T-helper 22 cell (primary cell): Measurements from ENCODE around the gene PTPRT.

Experiments used
- DNase-seq: peaks from one replicate; pipeline ENCODE4 v3.0.0-alpha.2; 2020; ENCODE audit warnings: low read depth

PTPRT gene

DNA sequence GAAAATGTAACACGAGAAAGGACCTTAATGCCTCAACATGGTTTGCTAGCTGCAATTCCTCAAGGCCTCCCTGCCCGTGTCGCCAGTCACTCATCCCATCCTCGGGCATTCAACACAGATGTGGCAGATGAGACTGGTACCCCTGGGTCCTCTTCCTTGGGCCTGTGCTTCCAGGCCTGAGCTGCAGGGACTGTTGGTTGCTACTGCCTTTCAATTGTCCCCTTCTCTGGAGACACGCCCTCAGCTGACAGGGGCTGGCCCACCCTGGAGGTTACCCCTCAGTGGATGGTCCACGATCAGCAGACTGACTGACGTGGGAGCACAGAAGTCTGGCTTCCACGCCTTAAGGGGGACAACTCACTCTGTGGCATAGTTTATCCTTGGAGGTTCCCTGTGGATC is 1076.5 kb downstream of the PTPRT start:
- no peak for DNase-seq

DNA sequence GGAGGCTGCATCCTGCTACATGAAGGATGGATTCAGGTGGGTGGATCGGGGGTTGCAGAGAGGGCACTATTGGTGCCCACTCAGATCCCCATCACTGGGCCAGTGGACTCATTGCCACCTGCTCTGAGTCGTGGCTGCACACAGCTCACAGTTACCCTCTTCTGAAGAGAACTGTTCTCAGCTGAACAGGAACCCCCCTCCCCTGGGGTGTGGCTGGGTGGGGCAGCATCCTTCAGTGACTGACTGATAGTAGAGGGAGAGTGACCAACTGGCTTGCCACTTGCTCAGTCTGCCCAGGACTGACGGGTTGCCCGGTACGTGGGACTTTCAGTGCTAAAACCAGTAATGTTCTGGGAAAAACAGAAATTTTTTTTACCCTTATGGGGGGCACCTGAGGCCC is 1077.5 kb downstream of the PTPRT start:
- no peak for DNase-seq

DNA sequence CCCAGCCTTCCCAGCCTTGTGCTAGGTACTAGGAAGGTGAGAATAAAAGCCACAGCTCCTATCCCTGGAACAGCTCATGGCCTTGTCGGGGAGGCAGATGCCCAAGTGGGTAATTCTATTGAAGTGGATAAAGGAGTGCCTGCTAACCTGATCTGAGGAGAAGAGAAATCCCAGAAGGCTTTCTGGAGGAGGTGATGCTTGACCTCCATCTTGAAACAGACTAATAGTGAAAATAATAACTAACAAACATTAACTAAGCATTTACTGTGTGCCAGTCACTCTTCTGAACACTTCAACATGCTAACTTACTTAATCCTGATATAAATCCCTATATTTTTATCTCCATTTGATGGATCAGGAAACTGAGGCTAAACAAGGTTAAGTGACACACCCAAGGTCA is 1078.4 kb downstream of the PTPRT start:
- DNase-seq, result no peak

DNA sequence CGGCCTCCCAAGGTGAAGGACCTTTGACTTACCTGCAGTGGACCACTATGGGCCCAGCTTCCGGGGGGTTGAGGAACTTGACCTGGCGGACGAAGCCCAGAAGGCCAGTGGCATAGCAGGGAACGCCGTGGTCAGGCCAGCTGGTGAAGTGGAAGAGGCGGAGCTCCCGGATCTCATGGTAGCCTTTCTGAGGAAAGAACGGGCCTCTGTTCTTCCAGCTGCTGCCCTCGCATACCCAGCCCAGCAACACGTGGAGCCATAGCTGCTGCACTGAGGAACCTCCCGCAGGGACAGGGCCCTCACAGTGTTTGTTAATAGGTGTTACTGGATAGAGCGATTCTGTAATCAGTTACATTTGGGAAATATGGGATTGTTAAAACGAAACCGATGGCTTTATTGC is 1079.4 kb downstream of the PTPRT start:
- DNase-seq, result no peak

DNA sequence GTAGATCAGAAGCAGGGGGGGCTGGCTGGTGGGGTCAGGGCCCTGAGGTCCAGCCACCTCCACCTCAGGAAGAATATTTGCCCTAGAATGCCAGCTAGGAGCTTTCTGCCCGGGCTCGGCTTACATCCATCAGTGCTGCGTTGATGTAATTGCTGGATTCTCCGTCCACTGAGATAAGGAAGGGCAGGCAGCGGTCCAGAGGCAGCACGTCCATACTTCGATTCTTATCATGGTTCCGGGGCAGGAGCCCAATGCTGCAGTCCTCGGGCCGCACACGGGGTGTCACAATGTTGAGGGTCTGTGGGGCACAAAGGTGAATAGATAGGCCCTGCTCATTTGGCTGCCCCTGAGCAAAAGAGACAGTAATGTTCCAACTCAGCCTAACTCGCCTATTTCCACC is 1087.7 kb downstream of the PTPRT start:
- no peak for DNase-seq

DNA sequence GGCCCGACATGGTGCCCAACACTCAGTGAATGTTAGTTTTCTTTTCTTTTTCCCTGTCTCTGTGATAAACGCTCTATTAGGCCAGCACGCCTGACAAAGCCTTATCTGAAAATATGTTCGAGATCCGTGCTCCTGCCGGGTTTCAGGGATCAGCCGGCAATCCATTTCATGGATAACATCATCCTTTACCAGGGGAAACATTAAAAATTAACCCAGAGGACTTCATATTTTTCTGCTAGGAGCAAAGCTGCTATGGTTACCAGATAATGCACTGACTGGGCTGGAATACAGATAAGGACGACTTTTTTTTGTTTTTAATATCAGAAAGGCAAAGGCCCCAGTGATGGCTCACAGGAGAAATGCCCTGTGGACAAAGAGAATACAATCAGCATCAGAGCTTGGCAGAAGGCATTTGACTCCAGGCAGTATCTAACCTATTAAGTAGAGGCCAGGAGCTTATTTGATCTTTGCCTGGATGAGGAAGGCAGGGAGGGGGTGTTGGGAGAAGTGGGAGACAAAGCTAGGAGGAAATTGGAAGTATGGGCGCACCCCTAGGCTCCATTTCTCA is 1089.5 kb downstream of the PTPRT start:
- DNase-seq, result no peak

DNA sequence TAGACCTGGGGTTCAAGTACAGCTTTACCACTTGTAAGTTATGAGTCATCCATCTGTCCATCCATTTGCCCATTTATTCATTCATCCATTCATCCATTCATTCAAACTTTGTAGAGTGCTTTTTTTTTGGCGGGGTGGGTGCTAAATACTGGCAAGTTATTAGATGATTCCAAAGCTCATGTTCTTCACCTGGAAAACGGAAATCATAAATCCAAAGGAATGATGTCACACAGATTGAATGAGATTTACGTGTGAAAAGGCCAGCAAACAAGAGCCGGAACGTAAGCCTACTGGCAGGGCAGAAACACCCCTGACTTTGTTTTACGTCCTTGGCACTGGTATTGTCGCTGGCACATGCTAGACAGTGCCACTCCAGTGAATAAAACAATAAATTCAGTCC is 1090.6 kb downstream of the PTPRT start:
- DNase-seq, result no peak

DNA sequence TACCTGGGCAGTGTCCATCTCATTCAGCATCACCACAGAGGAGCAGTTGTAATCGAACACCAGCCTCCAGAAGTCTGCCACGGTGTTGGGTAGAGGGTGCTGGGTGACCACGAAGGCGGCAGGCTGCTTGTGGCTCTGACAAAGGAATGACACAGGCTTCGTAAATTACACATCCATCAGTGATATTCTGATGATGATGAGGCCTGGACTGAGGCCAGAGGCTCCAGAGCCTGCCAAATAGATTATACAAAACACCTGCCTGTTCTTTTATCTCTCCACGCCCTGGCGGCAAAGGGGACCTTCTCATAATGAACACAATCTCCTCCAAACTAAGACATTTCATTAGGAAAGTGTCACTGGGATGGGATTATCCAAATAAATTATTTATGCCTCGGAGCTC is 1091.3 kb downstream of the PTPRT start:
- no peak for DNase-seq

DNA sequence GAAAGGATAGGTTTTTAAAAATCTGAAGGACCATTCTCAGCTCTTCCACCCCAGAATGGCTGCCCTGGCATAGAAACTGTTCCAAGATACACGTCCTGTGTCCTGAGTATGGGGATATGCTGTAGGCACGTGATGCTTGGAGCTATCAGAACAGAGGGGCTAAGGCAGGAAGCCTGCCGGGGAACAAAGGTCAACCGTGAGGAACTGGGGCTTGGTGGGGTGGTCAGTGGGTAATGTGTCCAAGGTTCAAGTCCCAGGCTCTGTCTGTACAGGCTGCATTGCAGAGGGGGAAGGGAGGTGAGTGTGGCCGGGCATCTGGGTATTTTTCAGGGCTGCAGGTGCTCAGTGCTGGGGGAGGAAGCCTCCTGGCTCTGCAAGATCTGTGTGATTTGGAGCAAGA is 1092.0 kb downstream of the PTPRT start:
- no peak for DNase-seq

DNA sequence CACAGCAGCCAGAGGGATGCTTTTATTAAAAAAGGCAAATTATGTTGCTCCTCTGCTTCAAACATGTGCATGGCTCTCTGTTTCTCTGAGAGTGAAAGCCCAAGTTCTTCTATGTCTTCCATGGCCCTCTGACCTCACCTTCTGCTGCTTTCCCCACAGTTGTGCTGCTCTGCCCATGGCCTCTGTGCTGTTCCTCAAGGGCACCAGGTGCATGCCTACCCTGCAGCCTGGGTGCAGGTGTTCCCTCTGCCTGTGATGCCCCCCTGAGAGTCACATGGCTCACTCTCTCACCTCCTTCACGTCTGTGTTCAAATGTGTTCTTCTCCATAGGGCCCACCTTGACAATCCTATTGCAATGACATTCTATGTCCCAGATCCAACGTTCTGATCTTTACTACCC is 1094.5 kb downstream of the PTPRT start:
- DNase-seq, result no peak

DNA sequence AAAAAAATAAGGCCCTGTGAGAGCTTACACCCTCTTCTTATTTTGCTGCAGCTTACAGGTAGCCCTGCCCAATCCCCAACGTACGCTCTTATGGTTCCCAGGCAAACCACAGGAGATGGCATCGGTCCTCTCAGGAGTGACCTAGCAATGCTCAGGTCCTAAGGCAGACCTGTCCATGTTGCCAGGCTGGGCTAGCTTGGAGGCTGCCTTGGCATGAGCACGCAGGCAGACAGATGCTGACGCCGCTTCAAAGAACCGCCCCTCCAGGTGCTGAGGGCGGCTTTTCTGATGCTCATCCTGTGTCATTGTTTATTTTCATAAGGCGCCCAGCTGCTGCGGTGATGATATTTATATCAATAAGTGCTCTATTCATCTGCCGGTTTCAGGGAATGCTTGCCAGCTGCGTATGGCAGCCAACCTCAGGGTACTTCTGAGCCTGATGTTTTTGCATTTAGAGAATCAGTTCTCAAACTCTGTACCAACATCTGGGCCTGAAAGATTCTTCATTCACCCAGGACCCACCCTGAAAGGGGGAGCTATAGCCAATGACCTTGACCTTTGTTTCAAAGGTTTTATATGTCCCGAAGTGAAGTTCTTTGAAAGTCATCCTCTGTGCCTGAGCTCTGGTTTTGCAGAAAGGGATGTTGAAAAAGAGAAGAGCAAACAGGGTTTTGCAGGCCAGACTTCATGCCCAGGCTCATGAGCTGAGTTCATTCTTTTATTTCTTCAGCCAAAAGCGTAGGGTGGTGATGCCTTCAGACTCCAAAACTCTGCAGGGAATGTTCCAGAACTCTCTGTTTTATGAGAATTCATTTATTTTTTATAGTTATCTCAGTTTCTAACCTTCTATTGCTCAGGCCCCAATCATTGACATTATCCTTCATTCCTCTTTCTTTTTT is 1095.9 kb downstream of the PTPRT start:
- DNase-seq, result no peak

DNA sequence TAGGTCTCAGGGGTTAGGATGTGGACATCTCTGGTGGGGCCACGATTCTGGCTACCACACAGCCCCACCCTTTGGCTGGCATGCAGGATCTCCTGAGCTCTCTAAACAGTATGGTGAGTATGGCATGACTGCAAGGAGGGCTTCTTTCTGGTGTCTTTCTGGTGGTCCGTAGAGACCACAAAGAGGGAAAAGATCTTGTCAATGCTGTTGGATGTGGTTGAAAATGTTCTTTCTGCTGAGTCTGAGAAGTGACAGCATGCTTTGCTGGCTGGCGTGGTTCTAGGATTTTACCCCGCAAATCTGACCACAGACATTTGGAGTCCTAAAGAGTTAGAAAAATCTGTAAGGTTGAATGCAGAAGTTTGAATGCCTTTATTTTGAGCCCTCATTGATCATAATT is 1096.7 kb downstream of the PTPRT start:
- DNase-seq, result no peak

DNA sequence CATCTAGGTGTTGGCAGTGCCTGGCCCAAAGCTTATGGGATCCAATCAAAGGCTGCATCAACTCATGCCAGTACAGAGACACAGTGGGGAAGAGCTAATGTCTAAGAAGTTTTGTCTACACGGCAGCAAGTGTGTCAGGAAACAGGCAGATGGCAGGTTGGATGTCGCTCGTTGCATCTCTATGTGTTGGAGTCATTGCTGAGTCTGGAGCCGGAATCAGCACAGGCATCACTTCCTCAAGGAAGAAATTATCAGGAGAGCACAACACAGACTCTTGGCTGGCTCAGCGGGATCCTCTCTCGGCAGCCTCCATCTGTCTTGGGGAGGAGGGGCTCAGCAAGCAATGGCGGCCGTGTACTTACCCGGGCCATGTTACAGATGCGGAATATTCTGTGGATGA is 1104.3 kb downstream of the PTPRT start:
- no peak for DNase-seq

DNA sequence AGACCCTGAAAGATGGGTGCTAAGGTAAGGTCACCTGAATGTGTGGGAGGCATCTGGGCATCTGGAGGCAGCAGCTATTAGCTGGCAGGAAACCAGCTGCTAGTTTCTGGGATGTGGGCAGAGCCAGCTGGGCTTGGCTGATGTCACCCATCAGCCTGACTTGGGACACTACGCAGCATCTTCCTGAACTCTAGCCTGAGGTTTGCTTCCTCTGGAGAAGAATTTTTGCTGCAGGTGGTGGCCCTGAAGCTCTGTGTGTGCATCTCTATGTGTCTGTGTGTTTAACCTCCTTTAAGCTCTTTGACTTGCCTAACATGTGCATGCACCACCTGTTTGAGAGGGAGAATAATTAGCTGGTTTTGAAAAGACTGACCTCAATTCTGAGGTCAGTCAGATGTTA is 1106.4 kb downstream of the PTPRT start:
- DNase-seq, result no peak

DNA sequence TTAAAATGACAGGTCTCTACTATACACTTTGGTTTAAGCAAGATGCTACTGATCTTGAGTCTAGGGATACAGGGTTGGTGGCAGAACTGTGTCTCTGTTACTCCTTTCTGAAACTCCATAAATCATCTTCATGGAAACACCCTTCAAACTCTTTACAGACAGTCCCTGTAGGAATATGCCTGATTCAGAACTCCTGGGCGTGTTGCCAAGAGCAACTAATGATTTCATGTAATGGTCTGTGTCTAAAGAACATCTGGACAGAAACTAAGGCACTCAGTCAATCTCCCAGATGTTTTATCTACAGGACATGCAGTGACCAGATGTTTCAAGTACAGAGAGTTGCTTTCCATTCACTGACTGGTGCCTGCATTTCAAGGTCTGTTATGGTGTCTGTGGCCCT is 1107.1 kb downstream of the PTPRT start:
- no peak for DNase-seq

DNA sequence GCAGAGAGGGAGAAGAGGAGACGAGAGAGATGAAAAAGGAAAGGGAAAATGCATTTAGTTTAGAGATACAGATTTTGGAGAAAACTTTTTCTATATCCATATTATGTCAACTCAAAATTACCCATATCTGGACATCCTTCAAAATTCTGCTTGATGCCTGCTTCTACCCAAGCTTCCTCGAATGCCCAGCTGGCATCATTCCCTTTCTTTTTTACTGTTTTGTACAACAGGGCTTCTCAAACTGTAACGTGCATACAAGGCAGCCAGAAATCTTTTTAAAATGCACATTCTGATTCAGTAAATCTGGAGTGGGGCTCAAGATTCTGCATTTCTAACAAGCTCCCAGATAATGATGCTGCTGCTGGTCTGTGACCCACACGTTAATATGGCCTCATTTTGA is 1108.8 kb downstream of the PTPRT start:
- no peak for DNase-seq

DNA sequence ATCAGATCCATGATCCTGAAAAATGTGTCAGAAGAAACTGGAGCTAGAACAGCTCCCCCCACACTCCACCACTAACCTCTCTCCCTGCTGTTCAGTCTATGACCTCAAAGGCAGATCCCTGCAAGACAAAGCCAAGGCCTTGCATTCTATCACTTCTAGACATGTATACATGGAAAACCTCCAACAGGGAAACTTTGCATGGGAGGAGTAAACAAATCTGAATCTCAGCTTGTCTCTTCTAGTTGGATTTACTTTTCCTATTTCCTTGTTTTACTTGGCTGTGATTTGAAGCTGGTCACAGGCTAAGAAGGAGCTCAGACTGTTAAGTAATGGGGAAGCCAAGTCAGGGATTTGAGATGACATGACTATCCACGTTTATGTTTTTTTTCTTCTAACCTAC is 1114.8 kb downstream of the PTPRT start:
- no peak for DNase-seq

DNA sequence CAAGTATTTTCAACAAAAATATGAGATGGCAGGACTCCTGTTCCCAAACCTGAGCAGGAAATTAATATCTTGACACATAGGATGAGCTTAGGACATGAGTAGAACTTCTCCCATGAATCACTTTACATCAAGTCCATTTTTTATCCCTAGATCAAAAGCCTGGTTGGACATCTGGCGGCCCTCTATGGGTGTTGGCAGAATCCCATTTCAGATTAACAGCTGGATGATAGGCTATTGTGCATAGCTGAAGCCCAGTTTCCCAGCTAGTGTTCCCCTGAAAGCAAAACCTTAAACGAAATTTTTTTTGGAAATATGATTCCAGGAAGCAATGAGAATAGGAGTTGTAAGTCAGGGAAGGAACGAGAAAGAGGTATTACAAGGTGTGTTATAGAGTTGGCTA is 1122.1 kb downstream of the PTPRT start:
- no peak for DNase-seq

DNA sequence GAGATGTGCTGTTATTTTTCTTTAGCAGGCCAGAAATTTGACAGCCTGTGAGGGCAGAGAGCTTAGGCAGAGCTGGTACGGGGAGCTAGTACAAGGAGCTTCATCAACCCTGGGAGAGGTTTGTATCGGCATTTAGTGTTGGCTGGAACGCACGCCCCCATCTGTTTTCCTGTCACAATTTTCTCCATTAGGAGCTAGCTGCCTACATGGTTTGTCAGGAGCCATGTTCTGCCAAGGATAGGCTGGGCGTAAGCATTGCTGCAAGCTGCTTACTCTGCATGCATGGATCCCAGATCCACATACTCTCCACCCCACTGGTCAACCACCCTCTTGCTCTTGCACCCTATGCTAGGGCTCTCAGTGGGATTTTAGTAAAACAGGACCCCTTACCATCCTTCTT is 1122.5 kb downstream of the PTPRT start:
- DNase-seq, result no peak

DNA sequence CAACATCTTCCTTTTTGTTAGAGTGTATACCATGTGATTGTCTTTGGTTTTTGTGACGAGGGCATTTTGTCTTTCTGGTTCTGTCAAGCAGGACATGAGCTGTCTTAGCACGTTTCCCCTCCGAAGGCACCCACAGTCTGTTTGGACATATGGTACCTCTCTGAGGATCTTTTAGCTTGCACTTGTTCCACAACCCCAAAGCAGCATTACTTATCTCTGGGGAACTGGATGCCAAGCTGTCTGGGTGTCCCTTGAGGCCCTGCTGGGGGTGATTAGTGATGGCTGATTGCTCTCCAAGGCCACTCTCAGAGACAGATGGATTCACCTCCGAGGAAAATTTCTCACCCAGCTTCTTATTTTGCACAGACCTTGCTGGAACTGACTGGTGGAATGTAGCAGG is 1126.6 kb downstream of the PTPRT start:
- no peak for DNase-seq

DNA sequence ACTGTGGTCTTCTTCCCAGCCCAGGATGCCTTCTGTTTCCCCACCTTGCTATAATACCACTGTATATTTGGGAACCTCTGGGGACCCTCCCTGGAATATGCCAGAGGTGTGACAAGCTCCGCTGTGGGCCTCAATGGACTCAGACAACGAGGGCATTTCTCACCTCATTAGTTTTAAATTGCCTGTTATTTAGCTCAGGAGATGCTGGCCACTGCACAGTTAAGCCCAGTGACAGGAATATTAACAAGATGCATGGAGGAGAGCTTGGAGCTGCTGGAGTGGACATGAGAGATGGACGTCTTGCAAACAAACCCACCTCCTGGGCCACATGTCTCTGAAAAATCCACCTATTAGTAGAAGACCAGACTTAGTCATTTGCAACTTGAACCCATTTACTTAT is 1136.4 kb downstream of the PTPRT start:
- DNase-seq, result no peak

DNA sequence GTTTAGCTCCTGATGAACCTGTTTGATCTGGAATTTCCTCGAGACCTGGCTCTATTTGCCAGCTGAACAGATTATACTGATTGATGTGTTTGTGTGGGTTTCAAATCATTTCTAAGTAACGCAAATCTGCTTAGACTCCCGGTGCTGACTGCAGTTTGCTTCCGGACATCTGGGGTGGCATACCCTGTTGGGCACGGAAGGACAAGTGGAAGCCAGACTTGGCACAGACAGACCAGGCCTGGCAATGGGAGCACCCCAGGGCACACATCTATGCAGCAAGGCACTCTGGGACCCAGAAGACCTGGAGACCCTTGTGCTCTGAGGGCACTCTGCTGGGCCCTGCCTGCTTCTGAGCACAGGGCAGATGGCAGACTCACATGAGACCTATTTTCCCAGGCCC is 1137.8 kb downstream of the PTPRT start:
- DNase-seq, result no peak

DNA sequence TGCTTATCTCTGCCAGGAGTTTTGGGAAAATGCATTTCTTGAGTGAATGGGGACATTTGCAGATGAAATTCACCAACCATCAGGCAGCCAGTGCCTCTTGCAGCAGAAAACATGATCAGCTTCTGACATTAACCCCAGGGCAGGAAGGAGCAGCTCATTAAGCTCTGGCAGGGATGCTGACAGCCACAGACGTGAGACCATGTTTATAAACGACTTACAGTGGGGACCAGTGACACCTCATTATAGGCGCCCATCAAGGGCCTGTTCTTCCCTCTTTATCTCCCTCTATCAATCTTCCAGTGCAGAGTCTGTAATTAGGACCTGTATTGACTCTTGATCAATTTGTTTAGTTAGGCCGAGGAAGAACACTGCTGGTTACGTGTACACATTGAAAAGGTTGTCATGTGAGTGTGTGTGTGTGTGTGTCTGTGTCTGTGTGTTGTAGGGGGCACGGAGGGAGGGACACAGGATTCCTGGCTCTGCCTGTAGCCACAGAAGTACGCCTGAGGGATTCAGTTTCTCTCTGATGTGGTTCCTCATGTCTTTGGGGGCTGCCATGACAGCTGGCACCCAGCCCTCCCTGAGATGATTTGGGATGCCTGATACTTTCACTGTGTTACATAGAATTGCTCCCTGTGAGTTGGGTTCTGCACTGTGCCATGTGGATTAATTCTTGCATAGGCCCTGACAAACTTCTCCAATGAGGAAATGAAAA is 1143.2 kb downstream of the PTPRT start:
- no peak for DNase-seq
